Measurements from ENCODE around the gene ZNF200. TPM values are rescaled to one million over a fixed set of nuclear protein-coding genes. Genes with fewer than 3 reads are reported as not detected.

Gene ZNF200
- total RNA-seq, 1 experiment from 2014 or later = 8.8 TPM

DNA sequence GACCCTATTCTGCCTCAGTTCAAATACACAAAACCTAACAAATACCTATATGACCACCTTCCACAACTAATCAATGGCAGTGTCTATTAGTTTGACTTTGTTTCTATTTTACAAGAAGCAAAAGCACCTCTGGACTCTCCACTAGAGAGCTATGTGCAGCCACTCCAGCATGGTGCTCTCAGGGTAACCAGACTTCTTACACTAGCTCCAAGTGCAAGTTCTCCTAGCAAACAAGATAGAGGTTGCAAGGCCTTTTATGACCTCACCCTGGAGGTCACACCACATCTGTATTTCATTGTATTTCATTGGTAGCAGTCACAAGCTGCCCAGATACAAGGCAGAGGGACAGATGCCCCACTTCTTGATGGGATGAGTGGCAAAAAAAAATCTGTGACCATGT is 40.0 kb upstream of the ZNF200 start:
- CTCF ChIA-PET = no interaction called here
- no peak for ATAC-seq
- no peaks in the 10 kb centered on the region for H3K36me3 ChIP-seq (ENCODE audit: control insufficient read depth in 1 of 2, insufficient read depth in 2 of 2, low read length in 2 of 2)
- no peak overlapping the region for H3K4me3 ChIP-seq (replicated peaks in 1 of 2; ENCODE audit: low read depth in 1 of 2, low read length in 2 of 2)
- no peak overlapping the region for H3K27ac ChIP-seq (ENCODE audit: low read depth, low read length)
- intact Hi-C loops (cut with micrococcal nuclease) = no loop called here
- RAD21 ChIA-PET (ENCODE audit: low non-redundant PET in 1 of 2, low total read pairs in 2 of 2, uncharacterized antibody in 2 of 2, unreplicated experiment in 2 of 2) = no interaction called here
- H3K27me3 ChIP-seq (ENCODE audit: insufficient read depth, low read length) = peaks cover 12% of the 10 kb centered on the region; the same call in 1 of the 2 replicates
- no peaks in the 10 kb centered on the region for H4K20me1 ChIP-seq (ENCODE audit: insufficient read depth)
- no TSS peak for BruUV-seq (replicated peaks)
- no peak for DNase-seq (ENCODE audit: low read depth, low spot score)
- no peaks in the 10 kb centered on the region for H3K9me2 ChIP-seq (ENCODE audit: insufficient read depth)
- no peak for TF ChIP-seq FOSL1 (IDR thresholded peaks at IDR 0.05; ENCODE audit: low read depth)
- no peak for TF ChIP-seq POLR2A (IDR thresholded peaks at IDR 0.05; ENCODE audit: borderline replicate concordance, extremely low read depth, insufficient read depth, insufficient read length)
- no peak for TF ChIP-seq ZFX (IDR thresholded peaks at IDR 0.05)
- no peak for TF ChIP-seq POLR2AphosphoS5 (IDR thresholded peaks at IDR 0.05; ENCODE audit: low read depth, low read length)
- TF ChIP-seq REST (IDR thresholded peaks at IDR 0.05; ENCODE audit: low read depth) = no peak
- TF ChIP-seq TCF7L2 (IDR thresholded peaks at IDR 0.05; ENCODE audit: borderline replicate concordance, extremely low read depth, insufficient read depth, insufficient read length) = no peak
- TF ChIP-seq SIN3A (IDR thresholded peaks at IDR 0.05; ENCODE audit: low read depth) = no peak
- no peak for TF ChIP-seq YY1 (IDR thresholded peaks at IDR 0.05; ENCODE audit: extremely low read depth, insufficient replicate concordance, low read depth, low read length)
- no peak for TF ChIP-seq MAX (IDR thresholded peaks at IDR 0.05)
- TF ChIP-seq ELF1 (IDR thresholded peaks at IDR 0.05; ENCODE audit: borderline replicate concordance, low read depth) = no peak
- no peak for TF ChIP-seq RAD21 (IDR thresholded peaks at IDR 0.05; ENCODE audit: low read depth)
- TF ChIP-seq CBX3 (IDR thresholded peaks at IDR 0.05; ENCODE audit: low read depth) = no peak
- no peak for TF ChIP-seq SP1 (IDR thresholded peaks at IDR 0.05; ENCODE audit: low read depth)
- no peak for TF ChIP-seq CTCF (IDR thresholded peaks at IDR 0.05 in 2 of 3, conservative IDR thresholded peaks at IDR 0.05 in 1 of 3; ENCODE audit: borderline replicate concordance in 1 of 3, insufficient read depth in 1 of 3, low read depth in 2 of 3, low read length in 2 of 3)
- TF ChIP-seq SRF (IDR thresholded peaks at IDR 0.05; ENCODE audit: low read depth) = no peak
- H2AFZ ChIP-seq (ENCODE audit: low read depth, low read length, poor library complexity, severe bottlenecking) = no peak overlapping the region
- no peak overlapping the region for H3K4me2 ChIP-seq (ENCODE audit: low read length)
- no peaks in the 10 kb centered on the region for H3K9me3 ChIP-seq (ENCODE audit: control insufficient read depth in 1 of 2, insufficient read depth in 1 of 2, low read depth in 1 of 2, low read length in 2 of 2)
- H3K79me2 ChIP-seq (ENCODE audit: insufficient read depth, low read length) = no peaks in the 10 kb centered on the region
- POLR2A ChIA-PET = no interaction called here
- H3K9ac ChIP-seq (ENCODE audit: low read length) = no peak overlapping the region
- 0 out of 4 replicates have a peak, but pooled peaks cover 0 to 2% of the 10 kb centered on the region in 2 experiments for H3K4me1 ChIP-seq (ENCODE audit: control insufficient read depth in 1 of 2, insufficient read depth in 2 of 2, low read length in 2 of 2)
